ENCODE measurements around the gene CDC14B. TPM values are rescaled to one million over a fixed set of nuclear protein-coding genes. Genes with fewer than 3 reads are reported as not detected.

The CDC14B gene
- total RNA-seq, 4 donors from 2014 or later = 5.8 to 10.9 (median 8.0) TPM

- intact Hi-C loops (cut with DNase I; ENCODE audit: low total_unique reads) = no loop called here
- no peak overlapping the region for H3K4me3 ChIP-seq (ENCODE audit: low read depth, poor library complexity, severe bottlenecking)
- no peak for TF ChIP-seq CTCF (IDR thresholded peaks at IDR 0.05)
- TF ChIP-seq POLR2A (IDR thresholded peaks at IDR 0.05) = no peak
- 95 to 96% methylated on average over 10 of the region's 10 CpGs for WGBS, 2 donors
- DNase-seq (ENCODE audit: low spot score in 2 of 2) = no peak
Measured at GRCh38 chr9:96490534-96491078, 129.0 kb downstream of the CDC14B start.

GRCh38 chr9:96489482-96489979 lies 130.1 kb downstream of the CDC14B start:
- TF ChIP-seq CTCF (IDR thresholded peaks at IDR 0.05) = no peak
- no peak for TF ChIP-seq POLR2A (IDR thresholded peaks at IDR 0.05)
- no peak overlapping the region for H3K4me3 ChIP-seq (ENCODE audit: low read depth, poor library complexity, severe bottlenecking)
- WGBS, 2 donors = 88 to 91% methylated on average over 12 of the region's 12 CpGs
- no peak for DNase-seq (ENCODE audit: low spot score in 2 of 2)
- intact Hi-C loops (cut with DNase I; ENCODE audit: low total_unique reads) = no loop called here

- TF ChIP-seq POLR2A (IDR thresholded peaks at IDR 0.05) = no peak
- no peak for TF ChIP-seq CTCF (IDR thresholded peaks at IDR 0.05)
- intact Hi-C loops (cut with DNase I; ENCODE audit: low total_unique reads) = no loop called here
- DNase-seq (ENCODE audit: low spot score in 2 of 2) = no peak
- no peak overlapping the region for H3K4me3 ChIP-seq (ENCODE audit: low read depth, poor library complexity, severe bottlenecking)
- WGBS, 2 donors = 50 to 70% methylated on average over 10 of the region's 10 CpGs
Measured at GRCh38 chr9:96487949-96488348, 131.7 kb downstream of the CDC14B start.

- TF ChIP-seq CTCF (IDR thresholded peaks at IDR 0.05) = no peak
- TF ChIP-seq POLR2A (IDR thresholded peaks at IDR 0.05) = no peak
- no peak for DNase-seq (ENCODE audit: low spot score in 2 of 2)
- intact Hi-C loops (cut with DNase I; ENCODE audit: low total_unique reads) = no loop called here
- no peak overlapping the region for H3K4me3 ChIP-seq (ENCODE audit: low read depth, poor library complexity, severe bottlenecking)
- WGBS, 2 donors = 25 to 54% methylated on average over 1 of the region's 1 CpG
Measured at GRCh38 chr9:96487029-96487396, 132.6 kb downstream of the CDC14B start.

- no peak overlapping the region for H3K4me3 ChIP-seq (ENCODE audit: low read depth, poor library complexity, severe bottlenecking)
- TF ChIP-seq POLR2A (IDR thresholded peaks at IDR 0.05) (no peak), CTCF (IDR thresholded peaks at IDR 0.05) (no peak)
- intact Hi-C loops (cut with DNase I; ENCODE audit: low total_unique reads) = no loop called here
- DNase-seq (ENCODE audit: low spot score in 2 of 2) = no peak
- WGBS, 2 donors = 48 to 55% methylated on average over 6 to 7 of the region's 7 CpGs
Measured at GRCh38 chr9:96486386-96487028, 133.1 kb downstream of the CDC14B start.

Measured in lower leg skin (tissue), 4 donors.